ENCODE data around the gene TGFB1I1. TPM values are rescaled to one million over a fixed set of nuclear protein-coding genes. Genes with fewer than 3 reads are reported as not detected.

Gene TGFB1I1
- total RNA-seq, 1 donor from 2014 or later: 13.2 TPM

Other genes with a start within 250 kb of the TGFB1I1 start
- 8.6 TPM for gene ITGAM, start 212.2 kb upstream of the TGFB1I1 start, total RNA-seq
- 1.2 TPM for gene ITGAX, start 117.0 kb upstream of the TGFB1I1 start, total RNA-seq
- gene ITGAD, start 78.8 kb upstream of the TGFB1I1 start, total RNA-seq: not detected
- 1,514 TPM for gene COX6A2, start 43.8 kb upstream of the TGFB1I1 start, total RNA-seq
- 1.9 TPM for gene ZNF843, start 29.4 kb upstream of the TGFB1I1 start, total RNA-seq
- 5.8 TPM for gene ARMC5, start 12.7 kb upstream of the TGFB1I1 start, total RNA-seq
- not detected for gene SLC5A2, start 11.0 kb downstream of the TGFB1I1 start, total RNA-seq
- 20.1 TPM for gene RUSF1, start 36.2 kb downstream of the TGFB1I1 start, total RNA-seq
- gene AHSP, start 55.7 kb downstream of the TGFB1I1 start, total RNA-seq: not detected

All from Right ventricle myocardium superior (tissue), 1 donor.